Midbrain (tissue), 1 donor: ENCODE measurements around the gene NIN.
"Not testable (repeated sequence)": the region's sequence is repeated elsewhere in the genome, so short reads cannot be mapped to it uniquely, and the experiment has no call there.

Experiments
- DNase-seq: peaks from one replicate; lab custom pipeline; 2025; lab: John Stamatoyannopoulos, UW

NIN gene

DNA sequence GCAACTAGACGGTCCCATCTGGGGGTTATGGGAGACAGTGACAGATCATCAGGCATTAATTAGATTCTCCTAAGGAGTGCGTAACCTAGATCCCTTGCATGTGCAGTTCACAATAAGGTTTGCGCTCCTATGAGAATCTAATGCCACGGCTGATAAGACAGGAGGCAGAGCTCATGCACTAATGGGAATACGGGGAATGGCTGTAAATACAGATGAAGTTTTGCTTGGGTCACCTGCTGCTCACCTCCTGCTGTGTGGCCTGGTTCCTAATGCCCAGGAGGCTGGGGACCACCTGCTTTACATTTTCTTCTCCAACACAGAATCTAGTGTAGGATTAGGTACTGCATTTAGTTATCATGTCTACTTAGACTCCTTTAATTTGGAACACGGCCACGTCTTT lies 113.2 kb downstream of the NIN start:
- DNase-seq, result no peak

DNA sequence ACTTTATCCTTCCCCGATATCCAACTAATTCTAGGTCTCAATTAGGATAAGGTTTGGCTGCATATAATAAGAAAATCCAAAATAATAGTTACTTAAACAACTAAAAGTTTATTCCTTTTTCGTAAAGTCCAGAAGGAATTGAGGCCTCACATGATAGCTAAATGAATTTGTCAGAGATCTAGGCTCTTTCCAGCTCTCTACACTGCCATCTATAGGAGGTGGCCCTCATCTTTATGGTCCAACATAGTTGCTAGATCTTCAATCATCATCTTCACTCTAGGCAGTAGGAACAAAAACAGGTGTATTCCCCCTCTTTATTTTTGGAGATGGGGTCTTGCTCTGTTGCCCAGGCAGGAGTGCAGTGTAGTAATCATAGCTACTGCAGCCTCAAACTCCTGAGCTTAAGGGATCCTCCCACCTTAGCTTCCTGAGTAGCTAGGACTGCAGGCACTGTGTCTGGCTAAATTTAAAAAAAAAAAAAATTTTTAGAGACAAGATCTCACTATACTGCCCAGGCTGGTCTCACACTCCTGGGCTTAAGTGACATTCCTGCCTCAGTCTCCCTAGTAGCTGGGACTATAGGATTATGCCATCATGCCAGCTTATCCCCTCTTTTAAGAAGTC lies 116.4 kb downstream of the NIN start:
- DNase-seq, result peak; percentile 66

DNA sequence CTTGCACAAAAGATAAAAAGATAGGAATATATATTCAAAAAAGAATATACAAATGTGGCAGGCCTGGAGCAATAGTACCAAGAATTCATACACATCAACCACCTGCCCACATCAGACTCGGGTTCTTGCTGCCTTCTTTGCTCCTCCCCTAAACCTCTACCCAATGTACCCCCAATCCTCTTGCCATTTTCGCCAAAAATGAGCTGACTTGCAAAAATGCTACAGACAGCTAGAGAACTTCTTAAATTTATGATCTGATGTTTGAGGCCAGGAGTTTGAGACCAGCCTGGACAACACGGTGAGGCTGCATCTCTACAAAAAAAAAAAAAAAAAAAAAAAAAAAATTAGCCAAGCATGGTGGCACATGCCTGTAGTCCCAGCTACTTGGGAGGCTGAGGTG lies 119.9 kb downstream of the NIN start:
- no peak for DNase-seq

DNA sequence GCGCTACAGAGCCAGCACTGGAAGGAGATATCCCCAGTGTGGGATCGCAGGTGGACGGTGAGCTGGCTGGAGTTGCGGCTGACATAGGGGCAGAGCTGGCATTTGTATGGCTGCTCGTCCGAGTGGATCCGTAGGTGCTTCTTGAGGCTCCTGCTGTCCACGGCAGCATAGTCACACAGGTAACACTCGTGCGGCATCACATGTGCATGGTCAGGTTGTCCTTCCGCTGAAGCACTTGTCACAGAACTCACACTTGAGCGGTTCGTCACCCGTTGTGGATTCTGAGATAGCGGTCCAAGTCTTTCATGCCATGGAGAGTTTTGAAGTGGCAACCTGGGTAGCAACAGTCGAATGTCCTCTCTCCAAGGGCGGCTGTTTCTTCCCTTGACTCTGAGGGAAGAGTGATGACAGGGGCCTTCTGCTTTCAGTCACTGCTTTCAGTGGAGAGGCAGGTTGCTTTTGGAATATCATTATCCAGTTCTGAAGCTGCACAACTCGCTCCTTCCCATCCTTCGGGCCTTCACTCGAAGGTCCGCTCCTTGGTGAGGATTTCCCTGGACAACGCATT lies 125.9 kb downstream of the NIN start:
- DNase-seq, result no peak

DNA sequence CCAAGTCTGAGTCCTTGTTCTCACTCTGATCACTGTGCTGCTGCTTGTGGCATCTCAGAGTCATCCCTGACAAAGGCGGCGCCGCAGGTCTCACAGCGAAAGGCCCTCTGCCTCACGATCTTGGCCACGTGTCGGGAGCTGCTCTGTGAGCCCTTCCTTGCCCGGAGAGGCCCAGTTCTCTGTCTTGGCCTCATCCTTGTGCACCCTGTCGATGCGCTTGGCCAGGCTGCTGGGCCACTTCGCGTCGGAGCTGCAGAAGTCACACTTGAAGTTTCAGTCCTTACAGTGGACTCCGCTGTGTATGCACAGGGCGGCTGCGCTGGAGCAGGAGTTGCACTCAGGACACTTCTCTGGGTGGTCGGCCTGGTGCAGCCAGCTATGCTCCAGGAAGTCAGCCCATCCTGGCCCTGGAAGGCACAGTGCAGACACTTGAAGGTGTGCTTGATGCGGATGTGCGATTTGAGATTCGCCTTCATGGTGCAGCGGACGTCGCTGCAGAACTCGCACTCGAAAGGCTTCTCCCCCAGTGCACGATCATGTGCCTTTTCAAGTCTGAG lies 126.4 kb downstream of the NIN start:
- no peak for DNase-seq

DNA sequence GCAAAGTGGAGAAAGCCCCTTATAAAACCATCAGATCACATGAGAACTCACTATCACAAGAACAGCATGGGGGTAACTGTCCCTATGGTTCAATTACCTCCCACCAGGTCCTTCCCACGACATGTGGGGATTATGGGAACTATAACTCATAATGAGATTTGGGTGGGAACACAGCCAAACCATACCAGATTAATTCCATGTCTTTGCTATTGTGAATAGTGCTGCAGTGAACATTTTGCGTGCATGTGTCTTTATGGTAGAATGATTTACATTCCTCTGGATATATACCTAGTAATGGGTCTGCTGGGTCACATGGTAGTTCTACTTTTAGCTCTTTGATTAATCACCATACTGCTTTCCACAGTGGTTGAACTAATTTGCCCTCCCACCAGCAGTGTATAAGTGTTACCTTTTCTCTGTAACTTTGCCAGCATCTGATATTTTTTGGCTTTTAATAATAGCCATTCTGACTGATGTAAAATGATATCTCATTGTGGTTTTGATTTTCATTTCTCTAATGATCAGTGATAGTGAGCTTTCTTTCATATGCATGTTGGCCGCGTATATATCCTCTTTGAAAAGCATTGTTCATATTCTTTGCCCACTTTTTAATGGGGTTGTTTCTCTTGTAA lies 133.2 kb downstream of the NIN start:
- no peak for DNase-seq

DNA sequence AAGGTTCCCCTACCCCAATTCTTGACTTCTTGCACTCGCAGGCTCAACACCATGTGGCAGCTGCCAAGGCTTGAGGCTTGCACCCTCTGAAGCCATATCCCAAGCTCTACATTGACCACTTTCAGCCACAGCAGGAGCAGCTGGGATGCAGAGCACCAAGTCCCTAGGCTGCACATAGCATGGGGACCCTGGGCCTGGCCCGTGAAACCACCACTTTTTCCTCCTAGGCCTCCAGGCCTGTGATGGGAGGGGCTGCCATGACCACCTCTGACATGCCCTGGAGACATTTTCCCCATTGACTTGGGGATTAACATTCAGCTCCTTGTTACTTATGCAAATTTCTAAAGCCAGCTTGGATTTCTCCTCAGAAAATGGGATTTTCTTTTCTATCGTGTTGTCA lies 136.7 kb downstream of the NIN start:
- not testable (repeated sequence) for DNase-seq

DNA sequence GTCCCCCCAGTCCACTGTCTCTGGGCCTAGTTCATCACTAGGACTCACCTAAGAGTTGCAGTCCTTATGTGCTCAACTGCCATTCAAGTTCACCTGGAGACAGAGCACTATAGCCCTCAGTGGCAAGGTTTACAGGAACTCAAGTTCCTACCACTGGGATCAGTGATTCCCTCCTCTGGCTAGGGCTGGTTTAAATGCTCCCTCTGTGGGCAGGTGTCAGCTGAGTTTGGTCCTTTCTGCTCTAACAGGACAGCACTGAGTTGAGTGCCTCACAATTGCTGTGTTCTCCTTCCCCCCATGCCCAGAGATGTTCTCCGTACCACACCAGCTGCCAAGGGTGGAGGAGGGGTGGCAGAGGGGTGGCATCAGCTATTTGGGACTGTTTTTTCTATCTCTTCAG lies 142.1 kb downstream of the NIN start:
- DNase-seq, result no peak

DNA sequence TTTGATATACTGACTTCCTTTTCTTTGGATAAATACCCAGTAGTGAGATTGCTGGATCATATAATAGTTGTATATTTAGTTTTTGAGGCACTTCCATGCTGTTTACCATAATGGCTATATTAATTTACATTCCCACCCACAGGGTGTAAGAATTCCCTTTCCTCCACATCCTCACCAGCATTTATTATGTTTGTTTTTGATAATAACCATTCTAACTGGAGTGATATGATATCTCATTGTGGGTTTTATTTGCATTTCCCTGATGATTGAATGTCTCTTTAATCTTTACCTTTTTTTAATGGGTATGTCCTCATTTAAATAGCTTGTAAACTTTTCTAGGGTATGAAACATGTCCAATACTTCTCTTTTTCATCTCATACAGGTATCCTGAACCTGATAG lies 151.3 kb downstream of the NIN start:
- DNase-seq, result no peak

DNA sequence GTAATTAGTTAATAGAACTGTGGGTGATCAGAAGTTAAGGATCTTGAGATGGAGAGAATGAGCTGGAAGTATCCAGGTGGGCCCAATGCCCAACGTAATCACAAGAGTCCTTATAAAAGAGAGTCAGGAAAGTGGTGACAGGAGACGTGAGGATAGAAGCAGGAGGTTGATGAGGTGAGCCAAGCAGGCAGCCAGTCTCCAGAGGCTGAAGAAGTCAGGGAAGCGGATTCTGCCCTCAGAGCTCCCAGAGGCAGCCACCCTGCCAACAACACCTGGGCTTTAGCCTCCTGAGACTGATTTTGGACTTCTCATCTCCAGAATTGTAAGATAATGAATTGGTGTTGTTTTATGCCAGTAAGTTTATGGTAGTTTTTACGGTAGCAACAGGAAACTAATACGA lies 152.8 kb downstream of the NIN start:
- no peak for DNase-seq

DNA sequence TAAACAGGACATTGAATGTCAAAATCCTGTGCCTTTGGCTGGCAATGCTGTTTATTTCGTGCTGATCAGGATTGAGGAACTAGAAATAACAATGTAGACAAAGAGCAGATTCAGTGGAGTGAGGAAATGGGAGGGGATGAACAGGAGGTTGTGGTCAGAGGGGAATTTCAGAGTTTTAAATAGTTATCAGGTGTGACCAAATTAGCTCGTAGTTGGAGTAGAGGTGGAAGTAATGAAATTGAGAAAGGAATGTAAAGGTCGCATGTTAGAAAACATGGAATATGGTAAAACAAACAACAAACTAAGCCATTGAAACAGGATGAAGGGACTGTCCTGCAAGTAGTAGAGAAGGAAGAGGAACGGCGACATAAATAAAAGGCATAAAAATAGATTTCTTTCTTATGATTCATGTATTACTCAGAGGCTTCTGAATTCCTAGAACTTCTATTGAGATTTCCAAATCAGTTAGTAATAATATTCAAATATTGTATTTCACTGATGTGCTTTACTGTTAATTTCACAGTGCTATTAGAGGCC lies 153.4 kb downstream of the NIN start:
- no peak for DNase-seq

DNA sequence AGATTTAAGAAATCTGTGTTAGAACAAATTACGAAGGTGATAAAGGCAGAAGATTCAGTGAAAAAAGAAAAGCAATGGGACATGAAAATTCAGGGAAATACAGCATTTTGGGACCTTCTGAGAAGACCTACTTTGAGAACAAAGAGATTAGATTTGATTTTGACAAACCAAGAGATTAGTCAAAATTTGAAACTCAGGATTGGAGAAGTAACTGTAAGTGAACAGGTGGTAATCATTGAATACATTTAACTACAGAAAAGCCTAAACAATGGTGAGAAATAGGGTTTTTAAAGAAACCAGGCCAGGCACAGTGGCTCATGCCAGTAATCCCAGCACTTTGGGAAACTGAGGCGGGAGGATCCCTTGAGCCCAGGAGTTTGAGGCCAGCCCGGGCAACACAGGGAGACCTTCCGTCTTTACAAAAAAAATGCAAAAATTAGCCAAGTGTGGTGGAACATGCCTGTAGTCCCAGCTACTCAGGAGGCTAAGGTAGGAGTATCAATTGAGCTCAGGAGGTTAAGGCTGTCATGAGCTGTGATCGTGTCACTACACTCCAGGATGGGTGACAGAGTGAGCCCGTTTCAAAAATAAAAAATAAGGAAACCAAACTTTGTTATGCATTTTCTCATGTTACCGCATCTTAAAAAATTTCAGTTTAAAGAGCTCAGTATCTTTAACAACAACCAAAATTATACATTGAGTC lies 154.0 kb downstream of the NIN start:
- DNase-seq, result no peak

DNA sequence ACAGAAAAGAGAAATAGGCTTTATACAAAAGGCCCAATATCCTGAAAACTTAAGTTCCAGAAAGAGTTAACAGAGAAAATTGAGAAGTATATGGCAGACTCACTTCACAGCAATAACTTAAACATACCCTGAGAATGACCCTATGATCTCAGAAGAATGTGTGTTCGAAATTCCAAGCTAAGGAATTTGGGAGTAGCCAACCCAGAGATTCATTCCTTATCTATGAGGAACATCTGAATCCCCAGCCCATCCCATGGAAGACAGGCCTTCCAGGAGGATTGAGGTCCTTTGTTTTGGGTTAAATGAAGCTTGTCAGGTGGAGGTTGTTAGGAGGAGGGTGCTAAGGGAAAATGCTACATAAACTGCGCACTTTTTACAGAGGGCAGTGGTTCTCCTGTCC lies 155.4 kb downstream of the NIN start:
- no peak for DNase-seq

DNA sequence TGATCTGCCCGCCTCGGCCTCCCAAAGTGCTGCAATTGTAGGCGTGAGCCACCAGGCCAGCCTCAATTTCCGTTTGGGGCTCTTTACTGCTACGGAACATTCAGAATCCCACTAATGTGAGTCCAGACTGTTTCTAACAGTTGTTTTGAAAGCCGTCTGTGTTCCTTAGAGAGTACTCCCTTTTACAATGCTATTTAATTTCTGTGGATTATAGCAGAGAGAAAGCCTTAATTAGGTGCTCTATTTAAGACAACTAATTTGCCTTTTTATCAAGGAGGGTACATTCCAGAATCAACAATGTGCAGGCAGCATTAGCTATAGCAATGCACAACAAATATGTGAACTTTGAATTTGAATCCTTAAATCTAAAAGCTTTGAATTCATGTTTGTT lies 160.1 kb downstream of the NIN start:
- DNase-seq, result no peak

DNA sequence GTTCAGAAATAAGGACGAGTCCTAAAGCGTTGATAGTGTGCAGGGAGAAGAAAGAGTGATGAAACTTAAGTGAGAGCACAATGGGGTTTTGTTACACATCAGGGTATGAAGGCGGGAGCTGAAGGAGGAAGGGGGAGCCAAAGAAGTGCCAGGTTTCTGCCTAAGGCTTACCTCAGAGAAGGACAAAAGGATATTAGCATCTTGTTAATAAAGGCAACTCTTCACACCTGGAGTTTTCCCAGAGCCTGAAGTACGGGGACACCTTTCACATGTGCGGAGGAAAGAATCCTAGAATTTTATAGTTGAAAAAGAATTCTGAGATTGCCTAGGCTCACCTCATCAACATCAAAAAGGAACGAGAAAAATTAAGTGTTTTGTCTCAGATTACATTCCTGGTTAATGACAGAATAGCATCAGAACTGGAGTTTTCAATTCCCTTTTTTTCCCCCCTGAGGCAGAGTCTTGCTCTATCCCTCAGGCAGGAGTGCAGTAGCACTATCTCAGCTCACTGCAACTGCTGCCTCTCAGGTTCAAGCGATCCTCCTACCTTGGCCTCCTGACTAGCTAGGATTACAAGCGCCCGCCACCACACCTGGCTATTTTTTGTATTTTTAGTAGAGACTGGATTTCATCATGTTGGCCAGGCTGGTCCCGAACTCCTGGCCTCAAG lies 160.6 kb downstream of the NIN start:
- DNase-seq, result no peak
